NCI-H1930 (cell line): ENCODE data around the gene LRP1.
A peak's percentile ranks its signal among the peaks of the same experiment; 100 is the strongest.

Source experiments
- DNase-seq, 2 experiments: peaks; one replicate each; lab custom pipeline; 2025; lab: John Stamatoyannopoulos, UW

LRP1 gene

DNA sequence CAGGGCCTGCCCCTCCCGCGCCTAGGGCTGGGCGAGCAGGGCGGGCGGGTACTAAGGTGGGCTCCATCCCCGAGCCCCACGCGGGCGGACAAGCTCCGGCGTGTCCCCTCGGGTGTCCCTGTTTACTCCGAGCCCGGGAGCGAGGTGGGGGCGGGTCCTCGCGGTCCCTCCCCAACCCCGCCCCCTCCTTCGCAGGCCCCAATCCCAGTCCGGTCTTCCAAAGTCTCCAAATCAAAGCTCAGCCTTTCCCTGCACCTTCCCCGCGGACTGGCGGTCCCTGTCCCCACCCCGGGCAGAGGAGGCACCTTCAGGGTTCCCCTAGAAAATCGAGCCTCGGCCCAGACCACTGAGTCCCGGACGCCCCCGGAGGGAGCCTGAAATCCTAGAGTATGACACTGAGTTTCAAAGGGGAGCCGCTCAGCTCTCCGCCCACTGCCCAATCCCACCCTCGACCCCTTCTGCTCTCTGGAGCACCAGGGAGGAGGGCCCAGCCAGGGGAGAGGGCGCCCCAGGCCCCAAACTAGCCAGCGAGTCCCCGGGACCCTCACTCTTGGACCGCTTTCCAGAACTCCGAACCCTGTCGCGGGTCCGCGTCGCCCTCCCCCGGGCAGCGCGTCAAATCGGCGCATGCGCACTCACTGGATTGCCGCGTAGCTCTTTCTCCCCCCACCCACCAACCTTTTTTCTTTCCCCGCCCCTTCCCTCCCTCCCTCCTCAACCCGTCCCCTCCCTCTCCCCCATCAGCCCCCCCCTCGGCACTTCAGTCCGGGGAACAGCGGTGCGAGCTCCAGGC is at the start of gene LRP1:
TSS of gene LRP1 (plus strand) at position 758 of the 793 bp plus-strand sequence. CDS start 482 bp downstream, outside the sequence.
- peak; percentile 42 to 77 for DNase-seq

DNA sequence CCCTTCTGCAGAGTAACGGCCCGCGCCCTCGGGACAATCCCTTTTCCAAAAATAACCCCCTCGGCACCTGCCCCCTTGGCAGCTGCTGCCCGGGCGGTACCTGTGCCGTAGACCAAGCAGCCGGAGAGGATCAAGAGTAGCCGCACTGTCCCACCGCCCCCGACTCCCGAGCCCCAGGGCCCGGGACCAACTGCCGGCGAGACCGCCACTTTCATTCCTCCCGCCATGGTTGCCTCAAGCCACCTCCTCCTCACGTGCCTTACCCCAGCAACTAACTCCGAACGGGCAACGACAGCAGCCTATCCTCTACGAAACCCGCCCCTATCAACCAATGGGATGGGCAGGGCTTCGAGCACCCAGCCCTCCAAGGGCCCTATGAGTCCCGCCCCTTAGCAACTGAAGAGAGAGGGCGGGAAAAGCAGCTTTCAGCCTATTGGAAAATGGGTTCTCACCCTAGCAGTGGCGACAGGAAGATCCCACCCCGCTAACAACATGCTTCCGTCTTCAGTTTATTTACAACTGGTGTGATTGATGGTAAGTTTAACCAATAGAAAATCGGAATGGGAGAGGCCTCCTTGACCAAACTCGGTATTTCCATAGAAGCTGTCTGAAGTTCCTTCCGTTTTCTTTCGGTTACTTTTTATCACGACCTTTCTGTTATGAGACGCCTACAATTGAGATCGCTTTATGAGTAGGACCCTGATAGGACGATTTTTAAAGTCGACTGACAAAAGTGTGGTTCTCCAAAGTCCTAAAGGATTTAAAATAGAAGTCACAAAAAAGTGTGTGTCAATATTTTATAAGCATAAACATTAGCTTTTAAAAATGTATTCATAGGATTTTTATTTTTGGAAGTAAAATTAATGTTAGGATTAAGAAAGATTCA is 49.5 kb upstream of the LRP1 start, which contains the start of gene NEMP1:
TSS of gene NEMP1 (minus strand) at position 273 of the 886 bp plus-strand sequence. CDS start at position 227, 46 bp downstream.
- peak; percentile 98 to 99 for DNase-seq

DNA sequence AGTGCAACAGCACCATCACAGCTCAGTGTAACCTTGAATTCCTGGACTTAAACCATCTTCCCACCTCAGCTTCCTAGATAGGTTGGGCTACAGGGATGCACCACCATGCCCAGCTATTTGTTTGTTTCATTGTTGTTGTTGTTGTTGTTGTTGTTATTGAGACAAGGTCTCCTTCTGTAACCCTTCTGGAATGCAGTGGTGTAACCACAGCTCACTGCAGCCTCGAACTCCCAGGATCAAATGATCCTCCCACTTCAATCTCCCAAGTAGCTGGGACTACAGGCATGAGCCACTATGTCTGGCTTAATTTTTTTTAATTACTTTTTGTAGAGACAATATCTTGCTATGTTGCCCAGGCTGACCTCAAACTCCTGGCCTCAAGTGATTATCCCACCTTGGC is 48.5 kb upstream of the LRP1 start:
- DNase-seq, result no peak

DNA sequence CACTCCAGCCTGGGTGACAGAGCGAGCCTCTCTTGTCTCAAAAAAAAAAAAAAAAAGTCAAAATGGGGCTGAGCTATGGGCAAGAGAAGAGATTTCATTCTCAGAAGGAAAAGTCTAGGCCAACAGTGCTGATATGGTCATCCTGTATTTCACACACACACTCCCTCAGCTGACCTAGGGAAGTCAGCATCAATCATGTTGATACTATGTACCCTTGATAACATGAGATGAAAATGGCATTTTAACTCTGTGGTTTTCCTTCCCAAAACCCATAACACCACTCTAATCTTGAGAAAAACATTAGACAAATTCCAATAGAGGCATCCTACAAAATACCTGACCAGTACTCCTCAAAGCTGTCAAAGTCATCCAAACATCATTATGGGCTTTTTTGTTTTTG is 47.4 kb upstream of the LRP1 start:
- no peak for DNase-seq

DNA sequence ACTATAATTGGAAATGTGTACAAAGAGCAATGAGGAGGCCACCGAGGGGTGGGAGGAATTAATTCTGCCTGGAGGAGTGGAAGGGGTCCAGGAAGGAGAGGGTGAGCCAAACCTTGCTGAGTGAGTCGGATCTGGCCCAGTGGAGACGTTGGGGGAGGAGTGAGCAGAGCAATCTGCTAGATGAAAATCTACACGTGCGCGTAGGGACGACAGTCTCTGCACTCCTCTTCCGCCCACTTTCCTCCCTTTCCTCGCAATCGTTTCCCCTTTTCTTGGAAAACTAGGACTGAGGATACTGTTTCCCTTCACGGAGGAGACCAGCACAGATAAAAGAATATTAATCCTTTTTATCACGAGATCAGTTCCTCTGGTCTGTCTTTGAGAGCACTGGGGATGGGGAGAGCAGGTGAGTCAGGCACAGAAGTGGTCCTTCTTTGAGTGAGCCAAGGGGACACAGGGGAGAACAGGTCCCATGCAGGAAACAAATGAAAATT is 42.2 kb upstream of the LRP1 start:
- DNase-seq, result no peak

DNA sequence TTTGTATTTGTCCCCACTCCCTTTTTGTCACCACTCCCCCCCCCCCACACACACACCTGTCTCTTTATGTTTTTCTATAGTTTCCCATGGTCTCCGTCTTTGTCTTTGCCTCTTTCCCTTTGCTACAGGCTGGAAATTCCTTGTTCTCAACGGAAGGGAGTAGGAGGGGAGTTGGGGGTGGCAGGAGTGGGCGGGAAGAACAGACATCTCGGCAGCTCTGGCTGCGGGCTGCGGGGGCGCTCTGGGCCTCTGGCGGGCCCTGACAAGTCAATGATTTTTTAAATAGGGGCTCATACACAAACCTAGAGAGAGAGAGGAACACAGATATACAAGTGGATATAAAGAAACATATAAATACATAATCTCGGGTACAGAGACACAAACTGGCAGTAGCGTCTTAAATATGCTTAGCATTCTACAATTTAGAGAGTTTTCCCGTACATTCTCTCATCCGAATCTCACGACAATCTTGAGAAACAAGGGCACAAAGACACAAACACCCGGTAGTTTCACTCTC is 41.7 kb upstream of the LRP1 start:
- peak; percentile 4 to 12 for DNase-seq

DNA sequence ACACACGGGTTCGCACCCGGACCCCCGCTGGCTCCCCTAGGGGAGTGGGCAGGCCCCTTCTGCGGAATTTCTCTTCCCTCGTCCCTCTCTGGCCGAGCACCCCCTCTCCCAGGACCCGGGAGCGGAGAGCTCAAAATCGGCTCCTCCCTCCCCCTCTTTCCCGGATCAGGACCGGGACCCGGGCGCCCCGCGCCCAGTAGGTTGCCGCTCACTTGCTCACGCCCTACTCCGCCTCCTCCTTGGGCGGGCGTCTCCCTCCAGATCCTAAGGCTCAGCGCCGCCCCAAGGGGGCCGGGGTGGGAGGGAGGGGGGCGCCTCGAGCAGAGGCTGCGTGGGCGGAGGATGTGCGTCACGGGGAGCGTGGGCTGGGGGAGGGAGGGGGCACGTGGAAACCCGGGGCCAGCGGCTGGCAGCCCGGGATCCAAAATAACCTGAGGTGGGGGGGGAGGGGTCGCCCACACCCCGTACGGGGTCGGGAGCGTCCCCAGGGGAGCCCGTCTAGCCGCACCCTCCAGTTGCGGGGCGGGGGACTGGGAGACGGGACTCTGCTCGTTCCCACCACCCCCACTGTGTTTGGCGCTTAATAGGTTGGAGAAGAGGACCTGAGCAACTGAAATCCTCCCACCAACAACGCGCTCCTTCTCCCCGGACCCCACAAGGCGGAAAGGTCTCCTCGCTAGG is 41.1 kb upstream of the LRP1 start:
- peak in 1 of 2 experiments; percentile 34 for DNase-seq

DNA sequence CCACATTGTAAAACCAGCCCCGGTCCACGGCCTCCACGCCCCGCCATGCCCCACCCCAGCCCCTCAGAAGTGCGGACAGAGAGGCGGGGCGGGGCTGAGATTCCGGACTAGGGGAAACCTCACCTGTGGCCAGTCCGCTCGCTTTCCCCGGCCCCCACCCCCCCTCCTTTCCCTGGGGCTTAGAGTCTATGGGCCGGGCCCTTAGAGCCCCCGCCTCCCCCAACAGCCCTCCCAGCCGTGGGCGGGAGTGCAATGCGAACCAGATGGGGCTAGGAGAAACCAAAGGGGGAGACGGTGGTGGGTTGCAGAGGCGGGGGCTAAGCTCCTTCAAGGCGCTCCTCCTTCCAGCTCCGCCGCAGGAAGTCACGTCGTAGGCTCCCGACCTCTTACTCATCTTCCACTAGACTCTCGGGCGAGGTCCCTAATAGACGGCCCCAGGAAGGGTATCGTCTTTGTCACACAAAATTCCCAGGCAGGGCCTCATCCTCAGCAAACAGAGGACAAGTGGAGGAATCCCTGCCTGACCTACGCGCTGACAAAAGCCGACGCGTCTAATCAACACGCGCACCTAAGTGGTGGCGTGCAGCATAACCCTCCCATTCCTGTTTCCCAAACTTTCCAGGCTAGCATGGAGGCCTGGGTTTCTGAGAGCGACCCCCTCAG is 40.5 kb upstream of the LRP1 start:
- DNase-seq, result peak in 1 of 2 experiments; percentile 10

DNA sequence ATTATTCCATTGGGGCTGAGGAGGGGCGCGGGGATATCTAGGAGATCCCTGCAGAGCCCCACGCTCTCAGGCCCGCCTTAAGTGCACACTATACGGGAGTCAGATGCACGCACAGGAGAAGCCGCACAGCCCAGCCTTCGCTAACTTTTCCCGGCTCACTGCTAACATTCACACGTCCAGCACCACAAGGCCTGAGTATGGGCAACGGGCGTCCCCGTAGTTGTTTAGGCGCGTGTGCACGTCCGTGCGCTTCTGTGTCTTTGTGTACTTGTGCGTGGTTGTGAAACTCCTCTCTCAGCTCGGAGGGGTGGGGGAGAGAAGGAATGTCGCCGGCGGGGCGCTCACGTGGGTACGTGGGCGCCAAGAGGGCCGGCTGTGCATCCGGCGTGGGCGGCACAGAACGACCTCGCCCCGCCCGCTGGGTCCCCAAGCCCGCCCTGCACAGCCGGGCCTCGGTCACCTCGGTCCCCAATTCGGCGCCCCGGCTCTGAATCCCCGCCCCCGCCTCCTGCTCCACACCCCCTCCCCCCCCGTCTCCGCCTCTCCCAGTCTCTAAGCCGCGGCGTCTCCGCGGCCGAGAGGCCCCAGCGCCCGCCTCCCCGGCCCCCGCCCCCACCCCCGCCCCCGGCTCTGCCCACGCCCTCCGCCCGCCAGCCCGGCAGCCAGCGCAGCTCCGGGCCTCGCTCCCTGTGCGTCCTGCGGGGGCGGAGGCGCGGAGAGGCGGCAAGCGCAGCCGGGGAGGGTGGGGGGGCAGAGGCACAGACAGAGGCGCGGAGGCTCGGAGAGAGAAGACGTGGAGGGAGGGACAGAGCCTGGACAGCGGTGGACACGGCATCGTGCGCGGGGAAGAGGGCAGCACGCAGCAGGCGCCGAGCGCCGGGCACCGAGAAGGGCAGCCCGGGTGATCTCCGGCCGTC is 39.7 kb upstream of the LRP1 start, which contains the start of gene NAB2:
TSS of gene NAB2 (plus strand) at position 761 of the 917 bp plus-strand sequence. CDS start 158 bp downstream, outside the sequence.
- DNase-seq, result peak; percentile 64 to 70

DNA sequence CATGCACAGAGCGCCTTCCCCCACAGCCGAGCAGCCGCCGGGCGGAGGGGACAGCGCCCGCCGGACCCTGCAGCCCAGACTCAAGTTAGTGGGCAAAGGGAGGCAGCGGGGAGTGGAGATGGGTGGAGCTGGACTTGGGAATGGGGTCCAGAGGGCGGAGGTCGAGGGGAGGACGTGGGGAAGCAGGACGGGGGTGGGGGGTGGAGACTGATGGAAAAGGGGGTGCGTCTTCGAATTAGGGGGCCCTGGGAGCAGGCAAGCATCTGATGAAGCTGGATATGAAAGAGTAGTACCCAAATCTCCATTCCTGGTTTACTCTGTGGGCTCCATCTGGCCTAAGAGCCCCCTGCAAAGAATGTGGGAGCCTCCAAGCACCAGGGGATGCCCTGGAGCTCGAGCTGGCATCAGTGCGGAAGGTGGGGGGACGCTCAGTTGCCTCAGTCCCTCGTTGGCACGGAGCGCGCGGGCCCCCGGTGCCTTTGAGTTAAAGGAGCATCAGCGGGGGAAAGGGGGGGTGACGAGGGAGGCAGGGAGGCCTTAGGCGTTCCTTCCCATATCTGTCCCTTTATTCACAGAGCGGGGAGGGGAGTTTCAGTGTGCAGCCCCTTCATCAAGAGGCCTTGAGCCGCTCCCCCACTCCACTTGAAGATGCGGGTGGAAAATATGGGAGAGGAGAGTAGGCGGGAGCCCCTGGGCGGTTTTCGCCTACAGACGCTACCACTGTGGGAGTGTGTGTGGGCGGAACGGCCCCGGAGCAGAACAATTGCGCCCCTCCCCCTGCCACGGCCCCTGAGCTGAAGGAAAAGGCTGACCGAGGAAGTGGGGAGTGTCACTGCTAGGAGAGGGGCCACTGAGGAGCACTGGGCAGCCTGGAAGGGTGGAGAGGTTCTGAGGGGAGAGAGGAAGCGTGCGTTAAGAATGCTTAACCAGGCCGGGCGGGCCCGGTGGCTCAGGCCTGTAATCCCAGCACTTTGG is 38.7 kb upstream of the LRP1 start:
- no peak for DNase-seq

DNA sequence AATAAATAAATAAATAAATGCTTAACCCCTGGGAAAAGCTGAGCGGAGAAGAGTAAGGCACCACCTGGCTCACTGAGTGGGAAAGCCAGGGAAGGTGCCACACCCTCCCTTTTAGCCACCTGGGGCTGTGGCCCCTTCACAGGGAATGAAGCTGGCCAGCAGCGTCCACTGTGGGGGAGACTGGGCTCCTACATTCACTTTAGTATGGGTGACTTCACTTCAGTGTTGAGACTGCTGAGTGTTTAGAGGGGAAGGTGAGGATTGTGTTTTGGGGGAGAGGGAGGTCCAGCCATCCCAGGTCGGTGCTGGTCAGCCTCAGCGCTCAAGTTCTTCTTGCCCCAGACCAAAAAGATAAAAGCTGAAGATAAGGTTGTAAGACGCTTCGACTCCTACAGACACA is 37.8 kb upstream of the LRP1 start:
- no peak for DNase-seq

DNA sequence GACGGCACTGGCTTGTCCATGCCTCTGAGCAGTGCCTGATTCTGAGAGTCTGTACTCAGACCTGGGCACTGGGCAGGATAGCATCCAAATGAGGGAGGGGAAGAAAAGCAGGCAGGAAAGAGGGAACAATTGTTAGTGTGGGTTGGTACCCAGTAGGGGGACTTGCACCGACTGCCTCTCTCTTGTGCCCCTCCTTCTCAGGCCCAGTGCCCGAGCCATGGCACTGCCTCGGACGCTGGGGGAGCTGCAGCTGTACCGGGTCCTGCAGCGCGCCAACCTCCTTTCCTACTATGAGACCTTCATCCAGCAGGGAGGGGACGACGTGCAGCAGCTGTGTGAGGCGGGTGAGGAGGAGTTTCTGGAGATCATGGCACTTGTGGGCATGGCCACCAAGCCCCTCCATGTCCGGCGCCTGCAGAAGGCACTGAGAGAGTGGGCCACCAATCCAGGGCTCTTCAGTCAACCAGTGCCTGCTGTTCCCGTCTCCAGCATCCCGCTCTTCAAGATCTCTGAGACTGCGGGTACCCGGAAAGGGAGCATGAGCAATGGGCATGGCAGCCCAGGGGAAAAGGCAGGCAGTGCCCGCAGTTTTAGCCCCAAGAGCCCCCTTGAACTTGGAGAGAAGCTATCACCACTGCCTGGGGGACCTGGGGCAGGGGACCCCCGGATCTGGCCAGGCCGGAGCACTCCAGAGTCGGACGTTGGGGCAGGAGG is 37.2 kb upstream of the LRP1 start:
- no peak for DNase-seq

DNA sequence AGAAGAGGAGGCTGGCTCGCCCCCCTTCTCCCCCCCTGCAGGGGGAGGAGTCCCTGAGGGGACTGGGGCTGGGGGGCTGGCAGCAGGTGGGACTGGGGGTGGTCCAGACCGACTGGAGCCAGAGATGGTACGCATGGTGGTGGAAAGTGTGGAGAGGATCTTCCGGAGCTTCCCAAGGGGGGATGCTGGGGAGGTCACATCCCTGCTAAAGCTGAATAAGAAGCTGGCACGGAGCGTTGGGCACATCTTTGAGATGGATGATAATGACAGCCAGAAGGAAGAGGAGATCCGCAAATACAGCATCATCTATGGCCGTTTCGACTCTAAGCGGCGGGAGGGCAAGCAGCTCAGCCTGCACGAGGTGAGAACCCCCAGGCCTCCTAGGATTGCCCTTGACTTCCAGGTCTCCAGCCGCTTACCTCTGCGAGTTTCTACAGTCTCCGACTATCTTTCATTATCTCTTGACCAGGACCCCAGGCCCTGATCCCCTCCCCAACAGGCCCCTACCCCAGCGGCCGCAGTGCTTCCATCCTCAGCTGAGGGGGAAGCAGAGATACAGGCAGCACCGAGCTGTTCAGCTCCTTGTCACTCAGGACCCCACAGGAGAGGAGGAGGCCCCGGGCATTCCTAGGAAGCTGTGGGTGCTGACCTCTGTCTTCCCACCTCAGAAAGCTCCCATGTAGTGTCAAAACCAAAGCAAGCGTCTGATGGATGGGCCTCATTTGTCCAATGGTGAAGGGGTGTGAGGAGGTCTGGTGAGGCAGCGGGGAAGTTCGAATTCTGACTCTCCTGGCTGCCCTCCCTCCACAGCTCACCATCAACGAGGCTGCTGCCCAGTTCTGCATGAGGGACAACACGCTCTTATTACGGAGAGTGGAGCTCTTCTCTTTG is 36.4 kb upstream of the LRP1 start:
- no peak for DNase-seq

DNA sequence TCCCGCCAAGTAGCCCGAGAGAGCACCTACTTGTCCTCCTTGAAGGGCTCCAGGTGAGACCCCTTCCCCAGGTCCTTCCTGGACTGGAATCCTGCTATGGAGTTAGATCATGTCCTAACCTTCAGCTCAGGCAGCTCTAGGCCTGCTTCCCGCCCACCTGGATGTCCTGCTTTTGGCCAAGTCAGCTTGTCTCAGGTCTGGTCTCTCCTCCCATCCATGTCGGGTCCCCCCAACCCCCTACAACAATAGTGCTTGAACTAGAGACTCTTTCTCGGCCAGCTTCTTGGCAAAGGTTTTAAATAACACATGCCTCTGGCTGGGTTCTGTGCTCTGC is 35.8 kb upstream of the LRP1 start:
- no peak for DNase-seq

DNA sequence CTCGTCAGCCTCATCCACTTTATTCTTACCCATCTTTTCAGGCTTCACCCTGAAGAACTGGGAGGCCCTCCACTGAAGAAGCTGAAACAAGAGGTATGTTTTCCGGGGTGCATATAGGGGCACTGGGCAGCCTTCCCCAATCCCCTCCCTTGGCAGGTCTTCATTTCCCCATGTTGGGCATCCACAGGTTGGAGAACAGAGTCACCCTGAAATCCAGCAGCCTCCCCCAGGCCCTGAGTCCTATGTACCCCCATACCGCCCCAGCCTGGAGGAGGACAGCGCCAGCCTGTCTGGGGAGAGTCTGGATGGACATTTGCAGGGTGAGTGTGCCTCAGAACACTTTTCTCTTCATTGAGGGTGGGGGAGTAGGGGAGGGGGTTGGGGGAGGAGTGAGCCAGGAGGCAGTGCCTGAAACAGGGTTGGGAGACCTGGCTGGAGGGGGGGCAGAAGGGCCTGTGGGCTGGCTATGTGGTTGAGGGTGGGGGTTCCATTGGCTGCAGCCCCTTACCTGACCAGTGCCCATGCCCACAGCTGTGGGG is 35.3 kb upstream of the LRP1 start:
- DNase-seq, result no peak

DNA sequence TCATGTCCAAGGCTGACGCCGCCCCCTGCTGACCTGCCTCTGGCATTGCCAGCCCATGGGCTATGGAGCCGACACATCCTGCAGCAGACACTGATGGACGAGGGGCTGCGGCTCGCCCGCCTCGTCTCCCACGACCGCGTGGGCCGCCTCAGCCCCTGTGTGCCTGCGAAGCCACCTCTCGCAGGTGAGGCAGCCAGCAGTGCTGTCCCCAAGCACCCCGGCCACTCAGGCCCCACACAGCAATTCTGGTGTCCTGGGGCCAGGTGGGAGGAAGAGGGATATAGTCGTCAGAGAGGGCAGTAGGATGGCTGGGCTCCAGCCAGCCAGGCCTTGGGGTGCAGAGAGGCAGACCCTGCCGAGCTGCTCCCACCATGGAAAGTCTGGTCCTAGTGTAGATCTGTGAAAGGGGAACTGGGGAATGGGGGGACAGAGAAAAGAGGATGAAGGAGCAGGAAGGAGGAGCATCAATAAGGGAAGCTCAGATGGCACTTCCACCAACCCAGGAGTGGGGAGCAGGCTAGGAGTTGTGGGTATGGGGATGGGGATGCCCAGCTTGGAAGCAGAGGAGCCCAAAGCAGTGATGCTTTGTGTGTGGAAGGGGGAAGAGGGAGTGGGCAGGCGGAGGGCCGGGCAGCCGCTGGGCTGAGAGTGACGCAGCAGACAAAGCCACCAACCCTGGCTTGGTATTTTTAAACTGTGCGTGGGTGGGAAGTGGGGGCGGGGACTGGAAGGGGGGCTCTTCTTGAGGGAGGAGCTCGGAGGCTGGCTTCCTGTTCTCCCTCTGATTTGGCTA is 34.7 kb upstream of the LRP1 start:
- no peak for DNase-seq
